SK-N-SH (cell line): Measurements from ENCODE around the gene CD200R1. TPM values are rescaled to one million over a fixed set of nuclear protein-coding genes. Genes with fewer than 3 reads are reported as not detected.
"Not testable (repeated sequence)": the region's sequence is repeated elsewhere in the genome, so short reads cannot be mapped to it uniquely, and the experiment has no call there.

ENCODE experiments used
- CTCF ChIA-PET: fragments of 300-600, 350-600 bp; formaldehyde crosslinking; extraction: SDS; loops from one replicate; lab custom pipeline; 2021; lab: Yijun Ruan, JAX
- POLR2A ChIA-PET: fragments of 350-600 bp; sonication (Branson Sonifier 250); formaldehyde crosslinking; extraction: SDS; loops from one replicate; lab custom pipeline; 2020; ENCODE audit warnings: antibody characterized with exemption, inconsistent platforms; lab: Yijun Ruan, JAX
- DNase-seq: peaks from one replicate; pipeline ENCODE4 v3.0.0; 2012
- H2AFZ ChIP-seq: fragments of 200-600 bp; sonication (generic); 2 replicates; pipeline ENCODE4 v1.8.1; 2016; ENCODE audit warnings: antibody characterized with exemption, mild to moderate bottlenecking, low read depth
- H3F3A ChIP-seq: fragments of 200-600 bp; sonication (generic); replicated peaks from 2 replicates; pipeline ENCODE3; 2016; ENCODE audit warnings: antibody characterized with exemption, mild to moderate bottlenecking; ENCODE audit not compliant: insufficient read depth
- H3K27ac ChIP-seq, 2 experiments: fragments of 200-500 bp in 1 of 2; fragments of 200-600 bp in 1 of 2; sonication (Bioruptor generic) in 1 of 2; sonication (generic), shearing (Covaris generic) in 1 of 2; 2 replicates each; pipeline versions ENCODE4 v1.5.1 to v1.6.1; 2014 to 2016; ENCODE audit warnings: low read depth in 2 of 2, inconsistent platforms in 1 of 2, low read length in 1 of 2, mild to moderate bottlenecking in 1 of 2, mixed read lengths in 1 of 2
- H3K27me3 ChIP-seq: fragments of 200-600 bp; sonication (generic), shearing (Covaris generic); 2 replicates; pipeline ENCODE4 v1.6.1; 2016; ENCODE audit warnings: mixed run types; ENCODE audit not compliant: insufficient read depth
- H3K36me3 ChIP-seq, 2 experiments: fragments of 200-500 bp in 1 of 2; fragments of 200-600 bp in 1 of 2; sonication (Bioruptor generic) in 1 of 2; sonication (generic) in 1 of 2; replicated peaks in 1 of 2; 2 replicates each; pipeline versions ENCODE3 to v1.5.1; 2014 to 2016; ENCODE audit warnings: low read length in 1 of 2, mild to moderate bottlenecking in 1 of 2; ENCODE audit not compliant: insufficient read depth in 2 of 2, control insufficient read depth in 1 of 2
- H3K4me1 ChIP-seq, 2 experiments: fragments of 200-500 bp in 1 of 2; fragments of 200-600 bp in 1 of 2; sonication (Bioruptor generic) in 1 of 2; sonication (generic), shearing (Covaris generic) in 1 of 2; 2 replicates each; pipeline versions ENCODE4 v1.5.1 to v1.6.1; 2014 to 2016; ENCODE audit warnings: low read depth in 1 of 2, low read length in 1 of 2, mixed run types in 1 of 2; ENCODE audit not compliant: insufficient read depth in 2 of 2, control insufficient read depth in 1 of 2
- H3K4me2 ChIP-seq: fragments of 200-600 bp; sonication (generic), shearing (Covaris generic); 2 replicates; pipeline ENCODE4 v1.6.1; 2017; ENCODE audit warnings: mixed run types
- H3K4me3 ChIP-seq, 2 experiments: fragments of 200-500 bp in 1 of 2; fragments of 200-600 bp in 1 of 2; sonication (Bioruptor generic) in 1 of 2; sonication (generic), shearing (Covaris generic) in 1 of 2; 2 replicates each; pipeline versions ENCODE4 v1.5.1 to v1.8.1; 2014 to 2016; ENCODE audit warnings: low read depth in 2 of 2, inconsistent platforms in 1 of 2, low read length in 1 of 2, mild to moderate bottlenecking in 1 of 2, mixed read lengths in 1 of 2, moderate library complexity in 1 of 2
- H3K79me2 ChIP-seq: fragments of 200-600 bp; sonication (generic); 2 replicates; pipeline ENCODE4 v1.8.1; 2017; ENCODE audit warnings: mild to moderate bottlenecking; ENCODE audit not compliant: insufficient read depth
- H3K9ac ChIP-seq: fragments of 200-600 bp; sonication (generic); 2 replicates; pipeline ENCODE4 v1.6.1; 2017; ENCODE audit warnings: mixed run types
- H3K9me2 ChIP-seq: fragments of 200-600 bp; sonication (generic); 2 replicates; pipeline ENCODE4 v1.6.1; 2017; ENCODE audit warnings: mixed run types
- H3K9me3 ChIP-seq: fragments of 200-600 bp; sonication (generic); 2 replicates; pipeline ENCODE4 v1.6.1; 2017; ENCODE audit warnings: mixed run types, mild to moderate bottlenecking, moderate library complexity
- H4K20me1 ChIP-seq: fragments of 200-600 bp; sonication (generic); 2 replicates; pipeline ENCODE4 v1.6.1; 2017; ENCODE audit warnings: mild to moderate bottlenecking, mixed run types; ENCODE audit not compliant: insufficient read depth
- ELF1 ChIP-seq: IDR thresholded peaks from 2 replicates; pipeline ENCODE4 v1.4.0; 2012
- EZH2phosphoT487 ChIP-seq: fragments of 200-600 bp; sonication (generic); IDR thresholded peaks from 2 replicates; pipeline ENCODE4 v1.6.1; 2017; ENCODE audit warnings: low read depth, mixed run types, mild to moderate bottlenecking, antibody characterized with exemption, moderate library complexity, borderline replicate concordance
- FOSL2 ChIP-seq: IDR thresholded peaks from 2 replicates; pipeline ENCODE4 v1.4.0; 2012; ENCODE audit warnings: low read depth, mild to moderate bottlenecking, moderate library complexity, borderline replicate concordance
- GATA2 ChIP-seq: sonication (generic); formaldehyde crosslinking; IDR thresholded peaks from 2 replicates; pipeline ENCODE4 v1.5.0; 2020; ENCODE audit warnings: mild to moderate bottlenecking, missing genetic modification reagents
- MAX ChIP-seq: IDR thresholded peaks from 2 replicates; pipeline ENCODE4 v1.4.0; 2012; ENCODE audit warnings: low read depth
- PBX3 ChIP-seq: IDR thresholded peaks from 2 replicates; pipeline ENCODE4; 2012
- REST ChIP-seq: IDR thresholded peaks from 2 replicates; pipeline ENCODE4 v1.6.1; 2012; ENCODE audit warnings: mild to moderate bottlenecking, low read depth, low read length, moderate library complexity
- RFX5 ChIP-seq: IDR thresholded peaks from 2 replicates; pipeline ENCODE4 v1.6.1; 2012; ENCODE audit warnings: mild to moderate bottlenecking, improper control_type of control experiment, low read length
- TAF1 ChIP-seq: IDR thresholded peaks from 2 replicates; pipeline ENCODE4 v1.6.1; 2012; ENCODE audit warnings: low read depth, mild to moderate bottlenecking, low read length, moderate library complexity, borderline replicate concordance
- TCF12 ChIP-seq: IDR thresholded peaks from 2 replicates; pipeline ENCODE4 v1.4.0; 2012
- USF1 ChIP-seq: IDR thresholded peaks from 2 replicates; pipeline ENCODE4 v1.4.0; 2012; ENCODE audit warnings: low read depth, borderline replicate concordance
- USF2 ChIP-seq: fragments of 150-350 bp; IDR thresholded peaks from 2 replicates; pipeline ENCODE4 v1.6.1; 2017; ENCODE audit warnings: antibody characterized with exemption, low read length, low read depth, borderline replicate concordance
- ZBTB33 ChIP-seq: IDR thresholded peaks from 2 replicates; pipeline ENCODE4 v1.4.0; 2012; ENCODE audit warnings: low read depth, borderline replicate concordance
- WGBS: methylation state at CpG from one replicate; pipeline ENCODE4 v1.1.6; 2017; ENCODE audit warnings: low lambda C conversion rate; 5-methylcytosine and 5-hydroxymethylcytosine counted together
- polyA plus RNA-seq, 3 experiments: library from polyadenylated mRNA; depleted of rRNA; stranded (reverse); fragments of >200 nt; gene quantifications; 2 replicates each; pipeline ENCODE4 v1.2.3, GENCODE V29; 2012

Gene CD200R1
- polyA plus RNA-seq, 1 of the 3 experiments (the other 2 are of a cell fraction): 0.02 TPM

- no peak for TF ChIP-seq REST
These were observed 48.9 kb downstream of the CD200R1 start (continued) for GRCh38 chr3:112925969-112926368.

GRCh38 chr3:112925560-112925959 lies 49.3 kb downstream of the CD200R1 start:
- H3K27ac ChIP-seq: no peak overlapping the region
- 64% methylated on average over 2 of the region's 2 CpGs for WGBS
- no peaks in the 10 kb centered on the region for H3K4me1 ChIP-seq
- H3K9me3 ChIP-seq: no peaks in the 10 kb centered on the region
- no peaks in the 10 kb centered on the region for H3K36me3 ChIP-seq
- no peak overlapping the region for H2AFZ ChIP-seq
- no peaks in the 10 kb centered on the region for H3K27me3 ChIP-seq
- DNase-seq: no peak
- H3K4me2 ChIP-seq: no peak overlapping the region
- H4K20me1 ChIP-seq: no peaks in the 10 kb centered on the region
- CTCF ChIA-PET: no interaction called here
- no peak overlapping the region for H3K4me3 ChIP-seq
- no peaks in the 10 kb centered on the region for H3F3A ChIP-seq
- no peaks in the 10 kb centered on the region for H3K79me2 ChIP-seq
- no peaks in the 10 kb centered on the region for H3K9me2 ChIP-seq
- POLR2A ChIA-PET: no interaction called here
- TF ChIP-seq GATA2 (CRISPR knock-in tag): no peak
- TF ChIP-seq FOSL2: no peak
- no peak for TF ChIP-seq TCF12
- TF ChIP-seq PBX3: no peak
- TF ChIP-seq ELF1: no peak
- no peak for TF ChIP-seq RFX5
- no peak for TF ChIP-seq TAF1
- no peak for TF ChIP-seq REST
- TF ChIP-seq MAX: no peak
- TF ChIP-seq USF1: no peak
- TF ChIP-seq USF2: no peak
- no peak for TF ChIP-seq EZH2phosphoT487
- no peak for TF ChIP-seq ZBTB33
- no peak overlapping the region for H3K9ac ChIP-seq

- POLR2A ChIA-PET: not testable (repeated sequence)
- 65% methylated on average over 5 of the region's 5 CpGs for WGBS
These were observed 55.4 kb downstream of the CD200R1 start for GRCh38 chr3:112919541-112919940.

More at GRCh38 chr3:112919541-112919940, 55.4 kb downstream of the CD200R1 start:
- H3K36me3 ChIP-seq, H3K4me3 ChIP-seq, H3K79me2 ChIP-seq, H2AFZ ChIP-seq, CTCF ChIA-PET, H3K9me2 ChIP-seq, H4K20me1 ChIP-seq, H3F3A ChIP-seq, H3K4me1 ChIP-seq, H3K4me2 ChIP-seq, H3K27ac ChIP-seq, H3K27me3 ChIP-seq, H3K9me3 ChIP-seq, H3K9ac ChIP-seq, DNase-seq: not testable (repeated sequence)
